ENCODE measurements around the gene C1QBP.

Gene C1QBP

DNA sequence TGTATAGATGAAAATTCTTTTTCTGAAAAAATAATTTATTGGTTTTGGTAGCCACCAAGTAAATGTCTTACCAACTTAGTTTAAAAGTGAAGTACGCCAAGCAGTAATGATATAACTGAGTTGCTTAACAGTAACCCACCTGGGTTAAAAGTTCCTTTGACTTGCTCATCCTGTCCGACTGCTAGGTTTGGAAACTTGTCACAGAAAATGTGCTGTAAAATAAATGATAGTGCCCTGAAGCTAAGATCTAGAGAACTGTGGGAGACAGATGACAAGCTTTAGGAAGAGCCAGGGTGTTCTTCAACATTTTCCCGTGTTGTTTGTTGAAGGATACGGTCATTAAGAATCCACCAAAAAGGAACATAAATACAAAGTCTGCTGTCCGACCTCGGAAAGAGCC, 42.0 kb upstream of the C1QBP start:
- no peaks in the 10 kb centered on the region for H3K9me3 ChIP-seq
- H3K27me3 ChIP-seq: no peaks in the 10 kb centered on the region
- no peaks in the 10 kb centered on the region for H3K4me1 ChIP-seq
- DNase-seq: no peak
- TF ChIP-seq, protein P1, sequence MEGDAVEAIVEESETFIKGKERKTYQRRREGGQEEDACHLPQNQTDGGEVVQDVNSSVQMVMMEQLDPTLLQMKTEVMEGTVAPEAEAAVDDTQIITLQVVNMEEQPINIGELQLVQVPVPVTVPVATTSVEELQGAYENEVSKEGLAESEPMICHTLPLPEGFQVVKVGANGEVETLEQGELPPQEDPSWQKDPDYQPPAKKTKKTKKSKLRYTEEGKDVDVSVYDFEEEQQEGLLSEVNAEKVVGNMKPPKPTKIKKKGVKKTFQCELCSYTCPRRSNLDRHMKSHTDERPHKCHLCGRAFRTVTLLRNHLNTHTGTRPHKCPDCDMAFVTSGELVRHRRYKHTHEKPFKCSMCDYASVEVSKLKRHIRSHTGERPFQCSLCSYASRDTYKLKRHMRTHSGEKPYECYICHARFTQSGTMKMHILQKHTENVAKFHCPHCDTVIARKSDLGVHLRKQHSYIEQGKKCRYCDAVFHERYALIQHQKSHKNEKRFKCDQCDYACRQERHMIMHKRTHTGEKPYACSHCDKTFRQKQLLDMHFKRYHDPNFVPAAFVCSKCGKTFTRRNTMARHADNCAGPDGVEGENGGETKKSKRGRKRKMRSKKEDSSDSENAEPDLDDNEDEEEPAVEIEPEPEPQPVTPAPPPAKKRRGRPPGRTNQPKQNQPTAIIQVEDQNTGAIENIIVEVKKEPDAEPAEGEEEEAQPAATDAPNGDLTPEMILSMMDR (IDR thresholded peaks at IDR 0.05; ENCODE audit: low read depth, low read length): no peak
- H3K36me3 ChIP-seq: no peaks in the 10 kb centered on the region; the same call in none of the 2 replicates
- no peak overlapping the region for H3K4me3 ChIP-seq (ENCODE audit: low read depth, low read length)

DNA sequence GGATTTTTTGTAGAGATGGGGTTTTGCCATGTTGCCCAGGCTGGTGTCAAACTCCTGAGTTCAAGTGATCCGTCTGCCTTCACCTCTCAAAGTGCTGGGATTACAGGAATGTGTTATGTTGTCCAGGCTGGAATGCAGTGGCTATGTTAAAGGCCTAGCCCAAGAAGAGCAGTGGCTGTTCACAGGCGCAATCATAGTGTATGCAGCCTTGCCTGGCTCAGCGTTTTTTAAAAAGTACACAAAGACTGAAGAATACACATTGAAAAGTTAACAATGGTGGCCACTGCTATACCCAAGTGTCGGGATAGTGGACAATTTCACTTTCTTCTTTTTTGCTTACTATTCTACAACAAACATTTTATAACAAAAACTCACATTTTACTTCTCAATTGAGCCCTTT, 40.0 kb upstream of the C1QBP start:
- Histone ChIP-seq H3K4me3 (ENCODE audit: low read depth, low read length) (no peak overlapping the region), H3K9me3 (no peaks in the 10 kb centered on the region), H3K27me3 (no peaks in the 10 kb centered on the region), H3K4me1 (no peaks in the 10 kb centered on the region), H3K36me3 (no peaks in the 10 kb centered on the region; the same call in none of the 2 replicates)
- no peak for DNase-seq
- TF ChIP-seq, protein P1 (IDR thresholded peaks at IDR 0.05; ENCODE audit: low read depth, low read length): no peak

DNA sequence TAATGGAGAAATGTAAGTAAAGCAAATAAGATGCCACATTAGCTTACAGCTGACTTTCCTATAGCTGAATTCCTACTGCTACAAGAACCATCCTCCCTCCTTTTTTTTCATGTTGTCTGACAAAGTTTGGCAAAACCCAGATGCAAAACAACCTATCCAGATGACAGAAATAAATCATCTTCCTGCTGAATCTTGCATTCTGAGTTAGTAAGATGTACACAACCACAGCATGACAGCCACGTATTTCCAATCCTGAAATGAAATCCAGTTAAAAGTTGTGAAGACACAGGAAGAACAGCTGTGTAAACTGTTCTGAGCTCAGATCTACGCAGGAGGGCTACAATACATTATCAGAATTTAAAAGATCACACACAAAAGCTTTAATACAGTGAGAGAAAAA, 35.0 kb upstream of the C1QBP start:
- no peak for DNase-seq
- Histone ChIP-seq H3K27me3 (no peaks in the 10 kb centered on the region), H3K36me3 (no peaks in the 10 kb centered on the region; the same call in 1 of the 2 replicates), H3K4me1 (no peaks in the 10 kb centered on the region), H3K9me3 (no peaks in the 10 kb centered on the region), H3K4me3 (ENCODE audit: low read depth, low read length) (no peak overlapping the region)
- TF ChIP-seq, protein P1 (IDR thresholded peaks at IDR 0.05; ENCODE audit: low read depth, low read length): no peak

DNA sequence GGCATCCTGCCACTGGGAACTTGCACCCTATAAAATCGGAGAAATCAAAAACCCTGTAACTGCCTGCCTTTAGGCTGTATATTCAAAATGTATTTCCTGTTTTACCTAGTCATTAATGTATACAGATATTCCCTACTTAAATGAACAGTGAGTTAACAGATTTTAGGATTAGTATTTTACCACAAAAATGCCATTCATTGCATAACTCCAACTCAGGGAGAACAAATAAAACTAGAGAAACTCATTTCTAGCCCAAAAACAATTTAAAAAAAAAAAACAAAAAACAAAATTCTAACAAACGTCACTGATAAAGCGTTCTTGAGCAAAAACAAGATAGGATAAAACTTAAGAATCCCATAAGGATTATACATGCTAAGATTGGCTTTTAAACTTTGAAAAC, 33.6 kb upstream of the C1QBP start:
- no peaks in the 10 kb centered on the region for H3K4me1 ChIP-seq
- no peaks in the 10 kb centered on the region for H3K27me3 ChIP-seq
- H3K36me3 ChIP-seq: no peaks in the 10 kb centered on the region; the same call in 1 of the 2 replicates
- DNase-seq: no peak
- H3K9me3 ChIP-seq: no peaks in the 10 kb centered on the region; the same call in 1 of the 2 replicates
- TF ChIP-seq, protein P1 (IDR thresholded peaks at IDR 0.05; ENCODE audit: low read depth, low read length): no peak
- no peak overlapping the region for H3K4me3 ChIP-seq (ENCODE audit: low read depth, low read length)

DNA sequence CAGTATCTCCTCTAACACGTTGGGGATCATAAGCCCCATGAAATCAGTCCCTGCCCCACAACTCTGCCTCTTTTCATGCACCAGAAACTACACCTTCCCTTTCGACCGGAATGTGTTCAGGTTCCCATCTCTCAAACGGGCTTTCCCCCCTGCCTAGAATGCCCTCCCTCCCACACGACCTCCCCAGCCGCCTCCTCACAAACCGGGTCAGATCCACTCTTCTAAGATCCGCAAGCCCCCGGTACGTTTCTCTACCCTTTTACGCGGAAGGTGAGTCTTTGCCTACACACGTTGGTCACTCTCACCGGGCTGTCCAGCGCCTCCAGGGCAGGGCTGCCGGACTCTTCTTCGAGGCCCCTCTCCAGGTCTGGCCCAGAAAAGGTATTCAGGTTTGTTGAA, 29.1 kb upstream of the C1QBP start:
- Histone ChIP-seq H3K27me3 (no peaks in the 10 kb centered on the region), H3K36me3 (no peaks in the 10 kb centered on the region), H3K4me1 (no peaks in the 10 kb centered on the region), H3K4me3 (ENCODE audit: low read depth, low read length) (peak overlapping the region; percentile 83), H3K9me3 (no peaks in the 10 kb centered on the region; the same call in 1 of the 2 replicates)
- TF ChIP-seq, protein P1 (IDR thresholded peaks at IDR 0.05; ENCODE audit: low read depth, low read length): no peak
- DNase-seq: no peak

DNA sequence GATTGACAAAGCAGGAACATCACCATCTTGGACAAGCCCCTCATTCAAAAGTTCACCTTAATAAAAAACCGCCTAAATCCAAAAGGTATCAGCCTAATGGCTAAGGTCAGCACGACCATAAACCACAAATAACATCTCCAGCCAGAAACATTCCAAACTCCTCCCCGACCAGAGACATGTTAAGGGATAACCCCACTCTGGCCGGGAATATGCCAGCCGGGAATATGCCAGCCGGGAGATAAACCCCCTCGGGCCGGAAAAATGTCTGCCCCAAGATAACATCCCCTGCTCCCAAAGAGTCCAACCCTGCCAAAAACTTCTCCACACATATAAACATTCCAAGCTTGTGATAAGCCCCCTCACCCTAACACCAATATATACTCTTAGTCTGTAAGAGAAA, 28.5 kb upstream of the C1QBP start:
- TF ChIP-seq, protein P1 (IDR thresholded peaks at IDR 0.05; ENCODE audit: low read depth, low read length): no peak
- H3K27me3 ChIP-seq: no peaks in the 10 kb centered on the region
- peaks cover 1% of the 10 kb centered on the region; the same call in 1 of the 2 replicates for H3K36me3 ChIP-seq
- H3K4me1 ChIP-seq: no peaks in the 10 kb centered on the region
- DNase-seq: no peak
- H3K9me3 ChIP-seq: no peaks in the 10 kb centered on the region; the same call in 1 of the 2 replicates
- peak overlapping the region; percentile 83 for H3K4me3 ChIP-seq (ENCODE audit: low read depth, low read length)
